HL-60 (cell line): ENCODE data around the gene TDRKH.

Source experiments
- GABPA ChIP-seq: IDR thresholded peaks from 2 replicates; pipeline ENCODE4 v1.6.1; 2012; ENCODE audit warnings: low read depth
- POLR2AphosphoS5 ChIP-seq: IDR thresholded peaks from 2 replicates; pipeline ENCODE4 v1.6.1; 2012; ENCODE audit warnings: low read depth
- TF ChIP-seq, protein P1 (sequence below): IDR thresholded peaks from one replicate; pipeline ENCODE4 v1.5.1; 2011; ENCODE audit warnings: low read length, control low read depth, inconsistent platforms; ENCODE audit not compliant: insufficient read depth
- TF ChIP-seq, protein P2 (sequence below): IDR thresholded peaks from 2 replicates; pipeline ENCODE4 v1.6.1; 2012; ENCODE audit warnings: low read depth; ENCODE audit not compliant: insufficient replicate concordance

DNA sequence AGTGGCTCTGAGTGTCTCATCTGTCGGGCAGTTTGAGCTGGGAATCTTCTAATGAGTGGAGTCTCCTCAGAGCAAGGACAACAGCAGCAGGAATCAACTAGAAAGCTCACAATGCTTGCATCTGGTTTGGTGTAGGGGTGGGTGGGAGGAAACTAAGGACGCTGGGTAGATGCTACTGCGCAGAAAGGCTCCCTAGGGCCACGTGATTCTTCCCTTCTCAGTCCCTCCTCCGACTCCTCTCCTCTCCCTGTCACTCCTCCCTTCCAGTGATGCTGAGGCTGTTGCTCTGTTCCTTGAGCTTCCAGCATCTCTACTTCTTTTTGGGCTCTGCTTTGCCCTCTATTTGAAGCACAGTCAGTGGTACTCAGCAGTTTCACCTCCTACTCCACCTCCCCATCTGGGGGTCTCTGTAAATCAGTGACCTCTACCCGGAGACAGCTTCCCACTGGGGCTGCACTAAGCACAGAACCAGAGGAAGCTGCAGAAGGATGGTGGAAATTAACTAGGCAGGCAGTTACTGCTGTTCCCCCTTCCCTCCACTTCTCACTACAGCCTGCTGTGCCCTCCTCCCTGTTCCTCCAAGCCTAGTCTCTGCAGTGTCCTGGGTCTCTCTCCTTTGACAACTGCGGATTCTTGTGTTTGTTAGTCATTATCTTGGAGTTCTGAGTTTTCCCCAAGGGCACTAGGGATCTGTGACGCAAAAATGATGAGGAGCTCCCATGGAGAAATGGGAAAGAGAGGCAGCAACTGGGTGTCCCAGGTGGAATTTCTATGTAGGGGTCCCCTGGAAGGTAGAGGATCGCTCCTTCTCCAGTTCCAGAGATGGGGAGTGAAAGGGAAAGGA lies 9.1 kb upstream of the TDRKH start:
- TF ChIP-seq, protein P1, sequence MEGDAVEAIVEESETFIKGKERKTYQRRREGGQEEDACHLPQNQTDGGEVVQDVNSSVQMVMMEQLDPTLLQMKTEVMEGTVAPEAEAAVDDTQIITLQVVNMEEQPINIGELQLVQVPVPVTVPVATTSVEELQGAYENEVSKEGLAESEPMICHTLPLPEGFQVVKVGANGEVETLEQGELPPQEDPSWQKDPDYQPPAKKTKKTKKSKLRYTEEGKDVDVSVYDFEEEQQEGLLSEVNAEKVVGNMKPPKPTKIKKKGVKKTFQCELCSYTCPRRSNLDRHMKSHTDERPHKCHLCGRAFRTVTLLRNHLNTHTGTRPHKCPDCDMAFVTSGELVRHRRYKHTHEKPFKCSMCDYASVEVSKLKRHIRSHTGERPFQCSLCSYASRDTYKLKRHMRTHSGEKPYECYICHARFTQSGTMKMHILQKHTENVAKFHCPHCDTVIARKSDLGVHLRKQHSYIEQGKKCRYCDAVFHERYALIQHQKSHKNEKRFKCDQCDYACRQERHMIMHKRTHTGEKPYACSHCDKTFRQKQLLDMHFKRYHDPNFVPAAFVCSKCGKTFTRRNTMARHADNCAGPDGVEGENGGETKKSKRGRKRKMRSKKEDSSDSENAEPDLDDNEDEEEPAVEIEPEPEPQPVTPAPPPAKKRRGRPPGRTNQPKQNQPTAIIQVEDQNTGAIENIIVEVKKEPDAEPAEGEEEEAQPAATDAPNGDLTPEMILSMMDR = no peak
- TF ChIP-seq, protein P2, sequence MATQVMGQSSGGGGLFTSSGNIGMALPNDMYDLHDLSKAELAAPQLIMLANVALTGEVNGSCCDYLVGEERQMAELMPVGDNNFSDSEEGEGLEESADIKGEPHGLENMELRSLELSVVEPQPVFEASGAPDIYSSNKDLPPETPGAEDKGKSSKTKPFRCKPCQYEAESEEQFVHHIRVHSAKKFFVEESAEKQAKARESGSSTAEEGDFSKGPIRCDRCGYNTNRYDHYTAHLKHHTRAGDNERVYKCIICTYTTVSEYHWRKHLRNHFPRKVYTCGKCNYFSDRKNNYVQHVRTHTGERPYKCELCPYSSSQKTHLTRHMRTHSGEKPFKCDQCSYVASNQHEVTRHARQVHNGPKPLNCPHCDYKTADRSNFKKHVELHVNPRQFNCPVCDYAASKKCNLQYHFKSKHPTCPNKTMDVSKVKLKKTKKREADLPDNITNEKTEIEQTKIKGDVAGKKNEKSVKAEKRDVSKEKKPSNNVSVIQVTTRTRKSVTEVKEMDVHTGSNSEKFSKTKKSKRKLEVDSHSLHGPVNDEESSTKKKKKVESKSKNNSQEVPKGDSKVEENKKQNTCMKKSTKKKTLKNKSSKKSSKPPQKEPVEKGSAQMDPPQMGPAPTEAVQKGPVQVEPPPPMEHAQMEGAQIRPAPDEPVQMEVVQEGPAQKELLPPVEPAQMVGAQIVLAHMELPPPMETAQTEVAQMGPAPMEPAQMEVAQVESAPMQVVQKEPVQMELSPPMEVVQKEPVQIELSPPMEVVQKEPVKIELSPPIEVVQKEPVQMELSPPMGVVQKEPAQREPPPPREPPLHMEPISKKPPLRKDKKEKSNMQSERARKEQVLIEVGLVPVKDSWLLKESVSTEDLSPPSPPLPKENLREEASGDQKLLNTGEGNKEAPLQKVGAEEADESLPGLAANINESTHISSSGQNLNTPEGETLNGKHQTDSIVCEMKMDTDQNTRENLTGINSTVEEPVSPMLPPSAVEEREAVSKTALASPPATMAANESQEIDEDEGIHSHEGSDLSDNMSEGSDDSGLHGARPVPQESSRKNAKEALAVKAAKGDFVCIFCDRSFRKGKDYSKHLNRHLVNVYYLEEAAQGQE = no peak
- no peak for TF ChIP-seq POLR2AphosphoS5
- no peak for TF ChIP-seq GABPA
